ENCODE measurements around the gene ILDR1.
"Not testable (repeated sequence)": the region's sequence is repeated elsewhere in the genome, so short reads cannot be mapped to it uniquely, and the experiment has no call there.

Gene ILDR1

GRCh38 chr3:121942116-121942786 lies 79.8 kb downstream of the ILDR1 start:
- no peak for DNase-seq (ENCODE audit: low read depth)

DNA sequence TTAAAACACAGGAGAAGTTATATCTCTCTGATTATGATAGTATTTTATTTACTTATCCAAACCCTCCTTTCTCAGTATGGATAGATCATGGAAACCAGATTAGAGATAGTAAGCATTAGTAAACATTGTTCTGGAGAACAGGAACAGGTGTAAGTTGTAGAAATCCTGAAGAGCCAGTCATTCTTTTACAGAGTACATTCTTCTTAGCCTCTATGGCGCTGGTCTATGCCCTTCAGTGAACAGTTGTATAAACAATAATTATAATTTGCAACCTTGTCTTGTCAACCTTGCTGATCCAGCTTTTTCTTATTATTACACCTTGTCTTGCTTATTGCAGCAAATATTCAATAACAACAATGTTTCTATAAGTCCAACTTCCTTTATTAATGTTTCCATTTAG lies 80.5 kb downstream of the ILDR1 start:
- DNase-seq (ENCODE audit: low read depth) = no peak

DNA sequence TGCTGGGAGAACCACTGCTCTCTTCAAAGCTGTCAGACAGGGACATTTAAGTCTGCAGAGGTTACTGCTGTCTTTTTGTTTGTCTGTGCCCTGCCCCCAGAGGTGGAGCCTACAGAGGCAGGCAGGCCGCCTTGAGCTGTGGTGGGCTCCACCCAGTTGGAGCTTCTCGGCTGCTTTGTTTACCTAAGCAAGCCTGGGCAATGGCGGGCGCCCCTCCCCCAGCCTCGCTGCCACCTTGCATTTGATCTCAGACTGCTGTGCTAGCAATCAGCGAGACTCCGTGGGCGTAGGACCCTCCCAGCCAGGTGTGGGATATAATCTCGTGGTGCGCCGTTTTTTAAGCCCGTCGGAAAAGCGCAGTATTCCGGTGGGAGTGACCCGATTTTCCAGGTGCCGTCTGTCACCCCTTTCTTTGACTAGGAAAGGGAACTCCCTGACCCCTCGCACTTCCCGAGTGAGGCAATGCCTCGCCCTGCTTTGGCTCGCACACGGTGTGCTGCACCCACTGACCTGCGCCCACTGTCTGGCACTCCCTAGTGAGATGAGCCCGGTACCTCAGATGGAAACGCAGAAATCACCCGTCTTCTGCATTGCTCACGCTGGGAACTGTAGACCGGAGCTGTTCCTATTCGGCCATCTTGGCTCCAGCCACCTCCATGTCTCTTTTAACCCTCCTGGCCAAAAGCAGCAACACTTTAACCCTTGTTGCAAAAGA lies 83.7 kb downstream of the ILDR1 start:
- not testable (repeated sequence) for DNase-seq (ENCODE audit: low read depth)
